Occipital lobe (tissue), 2 donors: Measurements from ENCODE around the gene TMEFF1. TPM values are rescaled to one million over a fixed set of nuclear protein-coding genes. Genes with fewer than 3 reads are reported as not detected.
"Not testable (repeated sequence)": the region's sequence is repeated elsewhere in the genome, so short reads cannot be mapped to it uniquely, and the experiment has no call there.

Experiments
- DNase-seq: peaks from one replicate; lab custom pipeline; 2025; lab: John Stamatoyannopoulos, UW
- total RNA-seq: library from RNA; depleted of rRNA; stranded (reverse); fragments of >200 nt; gene quantifications from one replicate; pipeline ENCODE4 v1.2.3, GENCODE V29; 2014

Gene TMEFF1
- total RNA-seq, 1 donor from 2014 or later: 47.6 TPM

DNA sequence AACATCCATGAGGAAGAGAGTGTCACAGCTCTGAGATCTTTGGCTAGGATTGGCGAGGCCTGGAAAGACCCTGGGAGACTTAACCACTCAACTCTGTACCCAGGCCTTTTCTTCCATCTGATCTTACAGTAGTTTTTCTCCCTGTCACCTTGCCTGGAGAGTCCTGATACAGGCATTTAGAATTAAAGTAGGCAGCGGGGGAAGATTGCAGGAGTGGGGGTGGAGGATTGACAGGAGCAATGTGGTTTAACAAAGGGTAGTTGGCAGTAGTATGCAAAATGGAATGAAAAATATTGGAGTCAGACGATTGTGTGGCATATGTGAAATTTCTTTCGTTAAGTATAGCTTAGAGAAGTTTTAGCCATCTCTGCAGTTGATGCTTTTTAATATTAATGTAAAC is 16.9 kb downstream of the TMEFF1 start:
- no peak for DNase-seq

GRCh38 chr9:100492952-100493351 is 20.0 kb downstream of the TMEFF1 start:
- DNase-seq: no peak

GRCh38 chr9:100498592-100498991 is 25.6 kb downstream of the TMEFF1 start:
- DNase-seq: no peak

DNA sequence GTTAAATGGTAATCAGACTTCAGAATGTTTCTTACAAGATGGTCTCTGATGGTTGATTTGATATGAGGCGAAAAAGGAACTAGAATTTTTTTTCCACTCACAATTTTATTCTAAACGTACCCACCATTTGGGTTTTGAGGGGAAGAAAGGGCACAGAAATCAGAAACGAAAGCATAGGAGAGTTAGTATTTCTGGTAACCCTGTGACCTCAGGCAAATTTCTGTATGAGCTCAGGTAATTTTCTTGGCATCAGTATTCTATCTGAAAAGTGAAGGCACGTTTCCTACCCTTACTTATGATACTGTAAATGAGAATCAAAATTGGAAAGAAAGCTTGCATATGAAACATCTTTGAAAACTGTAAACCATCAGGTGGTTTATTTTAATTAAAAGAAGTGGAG is 26.5 kb downstream of the TMEFF1 start:
- DNase-seq: no peak

DNA sequence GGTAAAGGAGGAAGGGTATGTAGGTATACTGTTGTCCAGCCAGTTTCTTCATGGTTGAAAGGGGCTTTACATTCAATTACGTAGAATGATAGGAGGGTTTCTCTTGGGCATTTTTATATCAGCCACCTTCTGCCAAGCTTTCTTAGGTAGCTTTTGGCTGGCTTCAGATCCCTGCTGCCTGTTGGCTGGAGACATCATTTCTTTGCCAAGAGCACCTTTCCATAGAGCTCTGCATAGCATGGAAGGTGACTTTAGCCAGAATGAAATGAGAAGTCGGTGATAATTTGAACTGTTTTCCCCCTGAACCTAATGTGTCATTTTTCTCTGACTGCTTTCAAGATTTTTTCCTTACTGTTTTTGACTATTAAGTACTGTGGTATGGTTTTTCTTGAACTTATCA is 26.9 kb downstream of the TMEFF1 start:
- no peak for DNase-seq

DNA sequence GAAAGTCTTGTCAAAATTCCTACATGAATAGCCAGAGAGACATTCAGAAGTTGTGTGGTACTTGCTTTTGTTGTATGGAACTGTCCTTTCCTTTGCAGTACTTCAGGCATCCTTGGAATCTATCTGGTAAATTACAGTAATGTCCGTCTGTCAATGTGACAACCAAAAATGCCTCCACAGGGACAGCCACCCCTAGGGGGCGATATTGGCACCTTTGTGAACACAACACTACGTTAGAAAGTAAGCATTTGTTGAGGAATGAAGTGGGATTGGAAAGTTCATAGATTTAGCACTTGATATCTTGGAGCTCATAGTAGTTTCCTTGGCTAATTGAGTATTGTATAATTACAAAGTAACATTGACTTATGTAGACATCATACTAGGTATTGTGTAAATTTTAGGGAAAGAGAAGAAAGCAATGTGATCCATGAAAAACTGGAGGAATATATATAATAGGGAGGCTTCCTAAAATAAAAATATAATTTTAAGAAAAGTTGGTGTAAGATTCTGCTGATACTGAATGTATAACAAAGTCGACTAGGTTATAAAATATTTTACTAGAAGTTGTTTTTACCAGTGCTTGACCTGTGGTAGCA is 32.7 kb downstream of the TMEFF1 start:
- peak; percentile 1 for DNase-seq

- not testable (repeated sequence) for DNase-seq
These were observed 34.4 kb downstream of the TMEFF1 start for GRCh38 chr9:100507350-100507749.

DNA sequence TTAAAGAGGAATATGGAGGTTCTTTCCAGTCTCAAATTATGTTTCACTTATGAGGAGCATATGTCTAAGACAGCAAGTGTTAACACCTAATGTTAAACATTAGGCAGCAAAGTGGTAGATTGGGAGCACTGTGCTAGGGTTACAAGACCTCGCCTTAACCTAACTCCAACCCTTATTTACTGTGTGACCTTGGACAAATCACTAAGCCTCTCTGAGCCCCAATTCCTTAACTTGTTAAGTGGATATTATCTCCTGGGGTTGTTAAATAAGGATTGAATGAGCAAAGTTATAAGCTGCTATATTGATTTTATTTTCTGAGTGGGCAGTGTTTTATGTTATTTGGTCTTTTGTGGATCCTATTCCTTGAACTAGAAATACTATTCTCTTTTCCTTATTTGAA is 38.3 kb downstream of the TMEFF1 start:
- no peak for DNase-seq

- DNase-seq: no peak
These were observed 42.9 kb downstream of the TMEFF1 start for GRCh38 chr9:100515578-100516494.

DNA sequence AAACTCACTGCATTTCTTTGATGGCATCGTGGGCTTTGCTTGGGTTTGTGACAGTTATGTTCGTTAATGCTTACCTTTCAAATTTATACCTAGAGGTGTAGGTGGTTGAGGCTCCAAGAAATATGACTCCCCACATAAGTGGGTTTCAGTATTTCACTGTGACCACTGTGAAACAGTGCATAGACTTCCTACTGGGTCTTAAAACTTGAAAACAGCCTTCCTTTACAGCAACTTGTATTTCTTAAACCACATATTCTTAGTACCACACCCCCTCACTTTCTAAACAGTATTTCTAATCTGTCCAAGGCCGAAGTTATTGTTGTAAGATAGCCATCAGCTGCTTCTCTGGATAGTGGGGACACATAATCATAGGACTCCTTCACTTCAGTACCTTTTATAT is 48.3 kb downstream of the TMEFF1 start:
- DNase-seq: no peak

DNA sequence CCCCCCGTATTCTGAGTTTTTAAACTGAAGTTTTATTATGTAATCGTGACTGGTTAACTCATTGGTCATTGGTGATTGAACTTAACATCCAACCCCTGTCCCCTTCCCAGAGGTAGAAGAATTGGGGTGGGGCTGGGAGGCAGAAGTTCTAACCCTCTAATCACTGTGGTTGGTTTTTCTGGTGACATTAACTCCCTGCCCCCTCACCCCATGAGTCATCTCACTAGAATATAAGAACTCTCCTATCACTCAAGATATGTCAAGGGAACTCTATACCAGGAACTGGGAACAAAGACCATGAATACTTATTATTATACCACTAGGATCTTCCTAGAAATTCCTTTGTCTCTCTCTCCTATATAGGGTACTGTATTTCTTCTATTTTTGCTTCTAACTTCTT is 52.6 kb downstream of the TMEFF1 start:
- no peak for DNase-seq

DNA sequence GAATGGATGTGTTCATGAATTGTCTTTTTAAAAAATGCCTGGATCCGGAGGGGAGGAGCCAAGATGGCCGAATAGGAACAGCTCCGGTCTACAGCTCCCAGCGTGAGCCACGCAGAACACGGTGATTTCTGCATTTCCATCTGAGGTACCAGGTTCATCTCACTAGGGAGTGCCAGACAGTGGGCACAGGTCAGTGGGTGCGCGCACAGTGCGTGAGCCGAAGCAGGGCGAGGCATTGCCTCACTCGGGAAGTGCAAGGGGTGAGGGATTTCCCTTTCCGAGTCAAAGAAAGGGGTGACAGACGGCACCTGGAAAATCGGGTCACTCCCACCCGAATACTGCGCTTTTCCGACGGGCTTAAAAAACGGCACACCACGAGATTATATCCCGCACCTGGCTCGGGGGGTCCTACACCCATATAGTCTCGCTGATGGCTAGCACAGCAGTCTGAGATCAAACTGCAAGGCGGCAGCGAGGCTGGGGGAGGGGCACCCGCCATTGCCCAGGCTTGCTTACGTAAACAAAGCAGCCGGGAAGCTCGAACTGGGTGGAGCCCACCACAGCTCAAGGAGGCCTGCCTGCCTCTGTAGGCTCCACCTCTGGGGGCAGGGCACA is 54.3 kb downstream of the TMEFF1 start:
- DNase-seq: not testable (repeated sequence)

GRCh38 chr9:100534401-100534800 is 61.5 kb downstream of the TMEFF1 start:
- no peak for DNase-seq

- DNase-seq: no peak
These were observed 67.4 kb downstream of the TMEFF1 start for GRCh38 chr9:100540327-100540726.

DNA sequence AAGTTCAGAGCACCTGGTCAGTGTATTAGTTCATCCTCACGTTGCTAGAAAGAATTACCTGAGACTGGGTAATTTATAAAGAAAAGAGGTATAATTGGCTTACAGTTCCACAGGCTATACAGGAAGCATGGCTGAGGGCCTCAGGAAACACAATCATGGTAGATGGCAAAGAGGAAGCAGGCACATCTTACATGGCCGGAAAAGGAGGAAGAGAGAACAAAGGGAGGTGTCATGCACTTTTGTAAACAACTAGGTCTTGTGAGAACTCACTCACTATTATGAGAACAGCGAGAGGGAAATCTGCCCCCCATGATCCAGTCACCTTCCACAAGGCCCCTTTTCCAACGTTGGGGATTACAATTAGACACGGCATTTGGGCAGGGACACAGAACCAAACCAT is 76.1 kb downstream of the TMEFF1 start:
- no peak for DNase-seq

DNA sequence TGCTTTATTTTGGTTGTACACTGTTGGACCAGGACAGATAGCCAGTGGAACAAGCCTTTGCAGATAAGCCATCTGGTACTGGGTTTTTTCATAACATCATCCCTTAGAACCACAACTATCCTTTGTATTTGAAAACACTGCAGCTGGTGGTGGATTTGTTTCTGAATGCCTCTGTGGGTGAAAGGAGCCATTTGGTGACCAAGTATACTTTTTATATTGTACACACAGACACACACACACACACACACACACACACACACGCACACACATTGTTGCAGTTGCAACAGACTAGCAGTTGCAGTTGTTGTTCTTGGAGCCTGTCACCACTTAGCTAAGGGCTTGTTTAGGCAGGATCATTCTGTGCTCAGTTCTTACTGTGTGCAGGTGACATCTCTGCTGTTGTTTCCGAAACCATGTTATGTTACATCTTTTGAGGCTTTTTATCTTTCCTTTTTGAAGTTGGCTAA is 82.0 kb downstream of the TMEFF1 start:
- DNase-seq: peak; percentile 7

DNA sequence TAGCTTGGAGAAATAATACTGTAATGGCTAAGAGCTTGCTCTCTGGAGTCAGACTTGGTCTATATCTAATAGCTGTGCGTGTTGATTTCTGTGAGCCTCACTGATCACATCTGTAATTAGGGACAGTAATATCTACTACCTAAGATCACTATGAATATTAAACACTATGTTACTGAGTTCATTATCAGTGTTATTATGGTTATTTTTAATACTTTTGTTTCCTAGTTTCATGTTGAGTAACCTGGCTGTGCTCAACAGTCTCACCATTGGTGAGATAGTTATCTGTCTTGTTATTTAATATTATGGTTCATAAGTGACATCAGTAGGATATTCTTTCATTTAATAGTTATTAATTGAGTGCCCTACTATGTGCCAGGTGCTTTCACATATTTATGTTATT is 82.5 kb downstream of the TMEFF1 start:
- DNase-seq: no peak

DNA sequence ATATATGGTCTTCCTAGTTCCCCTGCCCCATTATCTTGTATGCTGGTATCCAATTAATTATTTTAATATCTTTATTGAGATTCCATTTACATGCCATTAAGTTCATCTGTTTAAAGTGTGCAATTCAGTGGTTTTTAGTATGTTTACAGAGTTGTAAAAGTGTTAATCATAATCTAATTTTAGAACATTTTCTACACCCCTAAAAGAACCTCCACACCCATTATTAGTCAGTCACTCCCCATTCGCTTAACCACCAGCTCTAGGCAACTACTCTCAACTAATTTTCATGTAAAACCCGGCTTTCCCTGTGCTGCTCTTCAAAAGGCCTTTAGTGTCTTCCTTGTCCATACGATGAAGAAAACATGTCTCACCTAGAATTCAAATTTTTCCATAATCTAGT is 84.1 kb downstream of the TMEFF1 start:
- DNase-seq: no peak

DNA sequence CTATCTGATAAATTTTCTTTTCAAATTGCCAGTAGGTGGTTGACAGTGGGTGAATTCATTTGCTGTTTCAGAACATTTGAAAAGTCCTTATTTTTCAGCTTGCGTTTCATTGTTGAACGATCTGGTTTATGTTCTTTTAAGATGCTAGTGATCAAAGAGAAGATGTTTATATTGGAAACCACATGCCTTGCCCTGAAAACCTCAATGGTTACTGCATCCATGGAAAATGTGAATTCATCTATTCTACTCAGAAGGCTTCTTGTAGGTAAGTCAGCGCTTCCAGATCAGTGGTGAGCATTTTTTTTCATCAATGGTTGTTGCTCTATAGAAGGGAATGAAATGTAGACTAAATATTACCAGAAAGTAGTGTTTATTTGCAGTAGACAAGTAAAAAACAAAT is 88.3 kb downstream of the TMEFF1 start:
- DNase-seq: no peak

GRCh38 chr9:100567856-100568255 is 94.9 kb downstream of the TMEFF1 start:
- DNase-seq: no peak

GRCh38 chr9:100573655-100574260 is 100.8 kb downstream of the TMEFF1 start:
- DNase-seq: no peak

DNA sequence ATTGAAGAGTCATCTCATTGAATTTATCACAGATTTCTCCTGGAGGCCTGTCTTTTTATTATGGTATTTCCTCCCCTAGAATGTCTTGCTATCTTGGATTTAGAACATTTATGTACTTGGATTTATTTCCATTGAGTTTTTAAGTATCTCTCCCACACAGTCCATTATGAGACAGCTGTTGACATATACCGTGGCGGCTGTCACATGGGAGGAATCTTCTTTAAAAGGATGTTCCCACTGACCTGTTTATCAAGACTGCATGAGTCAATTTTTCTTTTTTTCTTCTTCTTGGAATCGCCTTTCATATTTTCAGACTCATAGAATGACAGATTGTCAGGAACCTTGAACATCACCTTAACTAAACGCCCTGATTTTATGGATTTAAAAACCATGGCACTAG is 102.1 kb downstream of the TMEFF1 start:
- DNase-seq: no peak
